ENCODE data around the gene SCNN1A. TPM values are rescaled to one million over a fixed set of nuclear protein-coding genes. Genes with fewer than 3 reads are reported as not detected.

Gene SCNN1A
- total and polyA plus RNA-seq, 12 donors, result 0.15 to 1.1 (median 0.42) TPM; not detected in 4

GRCh38 chr12:6420364-6420763 lies 45.0 kb upstream of the SCNN1A start:
- intact Hi-C loops (cut with DNase I), result loop anchor here in 9 of 10 donors (5.0 to 10.0 kb wide), 5 partner anchors 42 to 137 kb away; partner anchors contain the start of genes GAPDH (in 3 of the 9) and IFFO1 (in 1 of the 9)
- no peak for TF ChIP-seq CTCF (IDR thresholded peaks at IDR 0.05)
- WGBS, 2 donors, result 83 to 84% methylated on average over 4 of the region's 4 CpGs

GRCh38 chr12:6418796-6419195 lies 43.4 kb upstream of the SCNN1A start:
- ATAC-seq (no peak), DNase-seq (no peak)
- WGBS, 2 donors, result 69 to 87% methylated on average over 6 of the region's 6 CpGs
- no peak overlapping the region for H3K4me3 ChIP-seq
- no peaks in the 10 kb centered on the region for H3K27me3 ChIP-seq
- no peak for TF ChIP-seq CTCF (IDR thresholded peaks at IDR 0.05)
- intact Hi-C loops (cut with DNase I), result no loop called here
- no peaks in the 10 kb centered on the region for H3K36me3 ChIP-seq
- no peak overlapping the region for H3K27ac ChIP-seq
- no peaks in the 10 kb centered on the region for H3K9me3 ChIP-seq
- peaks cover 0 to 15% (median 5%) of the 10 kb centered on the region in 9 donors for H3K4me1 ChIP-seq

More at GRCh38 chr12:6420364-6420763, 45.0 kb upstream of the SCNN1A start:
- peaks cover 0 to 17% (median 6%) of the 10 kb centered on the region in 9 donors for H3K4me1 ChIP-seq
- H3K27ac ChIP-seq, result no peak overlapping the region
- no peak overlapping the region for H3K4me3 ChIP-seq
- no peaks in the 10 kb centered on the region for H3K9me3 ChIP-seq
- DNase-seq (no peak), ATAC-seq (no peak)
- H3K36me3 ChIP-seq, result no peaks in the 10 kb centered on the region
- no peaks in the 10 kb centered on the region for H3K27me3 ChIP-seq

- ATAC-seq (peak in 5 of 8 donors; percentile 11 to 73 (median 54)), DNase-seq (no peak)
- 89 to 93% methylated on average over 3 of the region's 3 CpGs for WGBS, 2 donors
- H3K9me3 ChIP-seq, result no peaks in the 10 kb centered on the region
- peak overlapping the region in 1 of 10 donors; percentile 56 for H3K27ac ChIP-seq
- H3K4me1 ChIP-seq, result peaks cover 0 to 8% (median 0%) of the 10 kb centered on the region in 9 donors
- H3K4me3 ChIP-seq, result no peak overlapping the region
- H3K27me3 ChIP-seq, result no peaks in the 10 kb centered on the region
- intact Hi-C loops (cut with DNase I), result no loop called here
- H3K36me3 ChIP-seq, result no peaks in the 10 kb centered on the region
- TF ChIP-seq CTCF (IDR thresholded peaks at IDR 0.05), result no peak
These were observed 41.2 kb upstream of the SCNN1A start for GRCh38 chr12:6416596-6416995.

- Histone ChIP-seq H3K36me3 (no peaks in the 10 kb centered on the region), H3K9me3 (no peaks in the 10 kb centered on the region), H3K27me3 (no peaks in the 10 kb centered on the region), H3K4me1 (no peaks in the 10 kb centered on the region), H3K4me3 (no peak overlapping the region), H3K27ac (no peak overlapping the region)
- DNase-seq (no peak), ATAC-seq (no peak)
- no peak for TF ChIP-seq CTCF (IDR thresholded peaks at IDR 0.05)
- intact Hi-C loops (cut with DNase I), result no loop called here
- 95 to 96% methylated on average over 10 of the region's 10 CpGs for WGBS, 2 donors
These were observed 32.0 kb upstream of the SCNN1A start for GRCh38 chr12:6407236-6407954.
